HepG2 (cell line): Measurements from ENCODE around the gene OR10A3. TPM values are rescaled to one million over a fixed set of nuclear protein-coding genes. Genes with fewer than 3 reads are reported as not detected.

ENCODE experiments used
- ELK4 ChIP-seq: sonication (generic); formaldehyde crosslinking; IDR thresholded peaks from 2 replicates; pipeline ENCODE4 v1.9.0; 2021; ENCODE audit warnings: missing genetic modification reagents, borderline replicate concordance
- GFI1 ChIP-seq: sonication (generic); formaldehyde crosslinking; IDR thresholded peaks from 2 replicates; pipeline ENCODE4 v1.5.0; 2020; ENCODE audit warnings: missing genetic modification reagents, mild to moderate bottlenecking, borderline replicate concordance
- HNF1A ChIP-seq, 2 experiments: sonication (generic) in 1 of 2; formaldehyde crosslinking in 1 of 2; IDR thresholded peaks; 2 replicates each; pipeline versions ENCODE4 v1.4.0 to v1.6.1; 2016 to 2020; ENCODE audit warnings: borderline replicate concordance in 1 of 2, low read depth in 1 of 2, mild to moderate bottlenecking in 1 of 2, missing genetic modification reagents in 1 of 2
- HOXD1 ChIP-seq: sonication (generic); formaldehyde crosslinking; IDR thresholded peaks from 2 replicates; pipeline ENCODE4 v1.5.0; 2020; ENCODE audit warnings: missing genetic modification reagents
- MATR3 ChIP-seq: sonication (generic); formaldehyde crosslinking; IDR thresholded peaks from 2 replicates; pipeline ENCODE4 v1.4.0; 2020; ENCODE audit warnings: missing genetic modification reagents
- SMARCC2 ChIP-seq: fragments of 450-650 bp; IDR thresholded peaks from 2 replicates; pipeline ENCODE4 v1.6.1; 2017; ENCODE audit warnings: antibody characterized with exemption, mild to moderate bottlenecking
- SNAPC2 ChIP-seq: sonication (generic); formaldehyde crosslinking; IDR thresholded peaks from 2 replicates; pipeline ENCODE4 v1.8.1; 2022; ENCODE audit warnings: mild to moderate bottlenecking, missing genetic modification reagents
- SP4 ChIP-seq: sonication (generic); formaldehyde crosslinking; IDR thresholded peaks from 2 replicates; pipeline ENCODE4 v1.8.1; 2023; ENCODE audit warnings: mild to moderate bottlenecking, missing genetic modification reagents
- ZBTB46 ChIP-seq: sonication (generic); formaldehyde crosslinking; IDR thresholded peaks from 2 replicates; pipeline ENCODE4 v1.4.0; 2020; ENCODE audit warnings: mild to moderate bottlenecking, missing genetic modification reagents, borderline replicate concordance
- ZBTB7A ChIP-seq: sonication (generic); formaldehyde crosslinking; IDR thresholded peaks from 2 replicates; pipeline ENCODE4 v1.8.0; 2022; ENCODE audit warnings: mild to moderate bottlenecking, missing genetic modification reagents
- ZFP41 ChIP-seq: sonication (generic); formaldehyde crosslinking; IDR thresholded peaks from 2 replicates; pipeline ENCODE4 v1.4.0; 2020; ENCODE audit warnings: mild to moderate bottlenecking, missing genetic modification reagents, borderline replicate concordance
- ZNF232 ChIP-seq: sonication (generic); formaldehyde crosslinking; IDR thresholded peaks from 2 replicates; pipeline ENCODE4 v1.4.0; 2020; ENCODE audit warnings: missing genetic modification reagents, borderline replicate concordance
- ZNF24 ChIP-seq: fragments of 450-650 bp; IDR thresholded peaks from 2 replicates; pipeline ENCODE4 v1.6.1; 2017; ENCODE audit warnings: antibody characterized with exemption, mild to moderate bottlenecking
- ZNF3 ChIP-seq: IDR thresholded peaks from 2 replicates; pipeline ENCODE4 v1.7.0; 2017; ENCODE audit warnings: inconsistent platforms
- ZNF350 ChIP-seq: sonication (generic); formaldehyde crosslinking; IDR thresholded peaks from 2 replicates; pipeline ENCODE4 v1.4.0; 2020; ENCODE audit warnings: mild to moderate bottlenecking, low read depth, missing genetic modification reagents, borderline replicate concordance
- ZNF678 ChIP-seq: sonication (generic); formaldehyde crosslinking; IDR thresholded peaks from 2 replicates; pipeline ENCODE4 v1.4.0; 2020; ENCODE audit warnings: mild to moderate bottlenecking, missing genetic modification reagents
- polyA plus RNA-seq, 8 experiments: library from polyadenylated mRNA; depleted of rRNA in 3 of 8; stranded (reverse) in 7 of 8; unstranded in 1 of 8; fragments of >200 nt; fragmentation: Illumina TruSeq in 4 of 8; extraction: Trizol in 4 of 8; gene quantifications; 2 replicates each; pipeline versions ENCODE4 v1.2.1 to v1.2.3, GENCODE V29; 2011 to 2016; ENCODE audit warnings: low read depth in 4 of 8, missing spikeins in 1 of 8, mixed read lengths in 1 of 8; ENCODE audit not compliant: insufficient read depth in 1 of 8
- total RNA-seq, 5 experiments: library from RNA; depleted of rRNA; stranded (reverse); fragments of >200 nt; fragmentation: Illumina TruSeq; extraction: Trizol; gene quantifications; 2 replicates each; pipeline ENCODE4 v1.2.3, GENCODE V29; 2016; ENCODE audit warnings: low read depth in 1 of 5
- TF ChIP-seq, protein P1 (sequence below): IDR thresholded peaks from 2 replicates; pipeline ENCODE4 v1.4.0; 2020; ENCODE audit warnings: mild to moderate bottlenecking, missing genetic modification reagents

The OR10A3 gene
- total and polyA plus RNA-seq, 2 of the 13 experiments (the other 11 are each of a cell fraction or from before 2014, with no cell fraction given), result not detected

DNA sequence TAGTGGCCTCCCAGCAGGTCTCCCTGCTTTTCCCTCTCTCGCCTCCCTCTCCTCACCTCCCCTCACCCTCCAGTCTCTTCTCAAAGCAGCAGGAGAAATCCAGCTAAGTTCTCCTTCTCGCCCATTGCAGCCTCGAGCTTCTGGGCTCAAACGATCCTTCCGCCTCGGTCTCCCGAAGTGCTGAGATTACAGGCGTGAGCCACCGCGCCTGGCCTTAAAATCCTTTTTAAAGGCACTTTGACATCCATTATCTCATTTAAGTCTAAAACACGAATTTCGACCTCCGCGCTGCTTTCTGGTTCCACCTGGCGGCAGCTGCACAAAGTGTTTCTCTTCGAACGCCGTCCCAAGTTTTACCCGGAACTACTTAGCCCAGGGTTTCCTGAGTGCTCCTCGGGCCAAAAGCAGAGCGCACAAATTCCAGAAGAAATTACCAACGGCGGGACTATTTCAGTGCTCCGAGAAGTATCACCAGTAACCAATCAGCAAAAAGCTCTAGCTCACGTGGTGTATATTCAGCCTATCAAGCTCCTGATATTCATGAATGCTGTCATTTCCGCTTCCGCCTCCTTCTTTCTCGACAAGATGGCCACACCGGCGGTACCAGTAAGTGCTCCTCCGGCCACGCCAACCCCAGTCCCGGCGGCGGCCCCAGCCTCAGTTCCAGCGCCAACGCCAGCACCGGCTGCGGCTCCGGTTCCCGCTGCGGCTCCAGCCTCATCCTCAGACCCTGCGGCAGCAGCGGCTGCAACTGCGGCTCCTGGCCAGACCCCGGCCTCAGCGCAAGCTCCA lies 45.5 kb upstream of the OR10A3 start, which contains the start of gene EIF3F (continued):
- TF ChIP-seq ELK4 (no peak), HNF1A (IDR thresholded peaks at IDR 0.05; ENCODE audit: low read depth) (no peak), HNF1A (CRISPR knock-in tag; IDR thresholded peaks at IDR 0.05; ENCODE audit: borderline replicate concordance) (peak; percentile 38; the same call in 1 of the 2 replicates), SP4 (CRISPR knock-in tag) (peak; percentile 22; the same call in 1 of the 2 replicates), ZBTB46 (no peak), ZNF678 (CRISPR knock-in tag) (0 out of 2 replicates have a peak, but pooled peaks have one; percentile 38), GFI1 (CRISPR knock-in tag) (0 out of 2 replicates have a peak, but pooled peaks have one; percentile 5), MATR3 (CRISPR knock-in tag) (no peak), SMARCC2 (no peak), ZFP41 (no peak), ZNF24 (0 out of 2 replicates have a peak, but pooled peaks have one; percentile 66), HOXD1 (CRISPR knock-in tag) (peak; percentile 84), ZNF3 (CRISPR knock-in tag) (peak; percentile 80), ZBTB7A (CRISPR knock-in tag) (no peak), ZNF232 (peak; percentile 90; the same call in 1 of the 2 replicates), ZNF350 (peak; percentile 85; the same call in 1 of the 2 replicates), SNAPC2 (CRISPR knock-in tag) (no peak)
- TF ChIP-seq, protein P1, sequence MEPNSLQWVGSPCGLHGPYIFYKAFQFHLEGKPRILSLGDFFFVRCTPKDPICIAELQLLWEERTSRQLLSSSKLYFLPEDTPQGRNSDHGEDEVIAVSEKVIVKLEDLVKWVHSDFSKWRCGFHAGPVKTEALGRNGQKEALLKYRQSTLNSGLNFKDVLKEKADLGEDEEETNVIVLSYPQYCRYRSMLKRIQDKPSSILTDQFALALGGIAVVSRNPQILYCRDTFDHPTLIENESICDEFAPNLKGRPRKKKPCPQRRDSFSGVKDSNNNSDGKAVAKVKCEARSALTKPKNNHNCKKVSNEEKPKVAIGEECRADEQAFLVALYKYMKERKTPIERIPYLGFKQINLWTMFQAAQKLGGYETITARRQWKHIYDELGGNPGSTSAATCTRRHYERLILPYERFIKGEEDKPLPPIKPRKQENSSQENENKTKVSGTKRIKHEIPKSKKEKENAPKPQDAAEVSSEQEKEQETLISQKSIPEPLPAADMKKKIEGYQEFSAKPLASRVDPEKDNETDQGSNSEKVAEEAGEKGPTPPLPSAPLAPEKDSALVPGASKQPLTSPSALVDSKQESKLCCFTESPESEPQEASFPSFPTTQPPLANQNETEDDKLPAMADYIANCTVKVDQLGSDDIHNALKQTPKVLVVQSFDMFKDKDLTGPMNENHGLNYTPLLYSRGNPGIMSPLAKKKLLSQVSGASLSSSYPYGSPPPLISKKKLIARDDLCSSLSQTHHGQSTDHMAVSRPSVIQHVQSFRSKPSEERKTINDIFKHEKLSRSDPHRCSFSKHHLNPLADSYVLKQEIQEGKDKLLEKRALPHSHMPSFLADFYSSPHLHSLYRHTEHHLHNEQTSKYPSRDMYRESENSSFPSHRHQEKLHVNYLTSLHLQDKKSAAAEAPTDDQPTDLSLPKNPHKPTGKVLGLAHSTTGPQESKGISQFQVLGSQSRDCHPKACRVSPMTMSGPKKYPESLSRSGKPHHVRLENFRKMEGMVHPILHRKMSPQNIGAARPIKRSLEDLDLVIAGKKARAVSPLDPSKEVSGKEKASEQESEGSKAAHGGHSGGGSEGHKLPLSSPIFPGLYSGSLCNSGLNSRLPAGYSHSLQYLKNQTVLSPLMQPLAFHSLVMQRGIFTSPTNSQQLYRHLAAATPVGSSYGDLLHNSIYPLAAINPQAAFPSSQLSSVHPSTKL (CRISPR knock-in tag), result peak; percentile 68; the same call in 1 of the 2 replicates
